HG02884 (cell line): ENCODE measurements around the gene GUCY1A1.

Experiments
- ATAC-seq: cut with Tn5 transposase; IDR thresholded peaks from one replicate; pipeline ENCODE4 v1.9.1; 2021; ENCODE audit warnings: mild to moderate bottlenecking, moderate library complexity; ENCODE audit not compliant: unreplicated experiment

GUCY1A1 gene

DNA sequence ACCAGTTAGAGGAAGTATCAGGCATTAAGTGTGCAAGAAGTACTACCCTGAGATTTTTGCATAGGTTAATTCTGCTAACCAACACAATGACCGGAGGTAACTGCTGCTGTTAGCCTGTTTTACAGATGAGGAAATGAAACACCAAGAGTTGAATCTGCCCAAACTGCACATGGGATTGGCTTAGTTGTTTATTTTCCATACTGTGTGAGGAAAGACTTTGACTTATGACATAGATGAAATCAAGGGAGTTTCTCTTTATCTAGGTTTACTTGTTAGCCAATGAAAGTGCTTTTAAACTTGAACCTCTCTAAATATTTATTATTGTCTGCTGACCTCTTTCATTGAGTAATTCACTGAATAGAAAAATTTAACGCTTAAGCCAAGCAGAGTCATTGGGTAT, 102.4 kb downstream of the GUCY1A1 start:
- peak; percentile 74 for ATAC-seq

DNA sequence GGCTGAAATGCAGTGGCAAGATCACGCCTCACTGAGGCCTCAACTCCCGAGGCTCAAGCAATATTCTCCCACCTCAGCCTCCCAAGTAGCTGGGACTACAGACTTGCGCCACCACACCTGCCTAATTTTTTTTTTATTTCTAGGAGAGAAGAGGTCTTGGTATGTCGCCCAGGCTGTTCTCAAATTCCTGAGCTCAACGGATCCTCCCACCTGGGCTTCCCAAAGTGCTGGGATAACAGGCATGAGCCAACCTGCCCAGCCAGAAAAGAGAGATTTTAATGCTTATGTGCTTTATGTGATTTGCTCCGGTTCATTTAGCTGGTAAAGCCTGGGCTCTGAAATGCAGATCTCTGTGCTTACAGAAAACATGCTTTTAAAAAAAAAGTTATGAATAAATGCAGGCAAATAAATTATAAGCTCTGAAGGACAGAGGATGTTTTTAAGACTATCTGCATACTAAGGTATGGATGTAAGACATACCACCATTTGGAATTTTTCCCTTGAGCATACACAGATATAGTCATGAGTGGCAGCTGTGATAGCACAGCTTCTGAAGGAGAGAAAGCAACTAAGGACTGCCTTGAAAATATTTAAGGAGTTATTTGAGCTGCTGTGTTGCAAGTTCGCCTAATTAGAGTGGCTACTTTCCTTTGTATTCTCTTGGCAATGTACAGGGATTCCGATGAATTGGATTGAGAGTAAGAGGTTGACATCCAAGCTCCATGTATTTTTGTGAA, 106.0 kb downstream of the GUCY1A1 start:
- no peak for ATAC-seq

DNA sequence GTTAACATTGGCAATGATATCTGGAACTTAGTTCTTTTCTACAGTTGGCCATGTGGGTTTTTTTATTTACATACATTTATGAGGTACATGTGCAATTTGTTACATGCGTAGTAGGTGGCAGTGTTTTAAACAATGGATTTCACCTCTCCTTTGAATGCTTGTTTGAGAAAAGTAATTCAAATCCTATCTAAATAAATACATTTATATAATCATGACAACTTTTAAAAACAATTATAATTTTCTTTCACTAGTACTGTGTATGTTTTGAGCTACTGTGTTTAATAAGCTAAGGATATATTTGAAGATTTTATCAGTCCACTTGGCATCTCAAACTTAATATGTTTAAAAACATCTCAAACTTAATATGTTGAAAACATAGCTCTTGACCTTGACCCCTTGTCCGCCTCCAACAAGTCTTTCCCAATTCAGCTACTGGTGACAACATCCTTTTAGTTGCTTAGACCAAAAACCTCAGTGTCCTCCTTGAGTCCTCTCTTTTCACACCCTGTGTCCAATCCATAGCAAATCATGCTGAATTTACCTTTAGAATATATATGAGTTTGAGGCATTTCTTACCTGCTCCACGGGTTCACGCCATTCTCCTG, 106.7 kb downstream of the GUCY1A1 start:
- ATAC-seq, result no peak

DNA sequence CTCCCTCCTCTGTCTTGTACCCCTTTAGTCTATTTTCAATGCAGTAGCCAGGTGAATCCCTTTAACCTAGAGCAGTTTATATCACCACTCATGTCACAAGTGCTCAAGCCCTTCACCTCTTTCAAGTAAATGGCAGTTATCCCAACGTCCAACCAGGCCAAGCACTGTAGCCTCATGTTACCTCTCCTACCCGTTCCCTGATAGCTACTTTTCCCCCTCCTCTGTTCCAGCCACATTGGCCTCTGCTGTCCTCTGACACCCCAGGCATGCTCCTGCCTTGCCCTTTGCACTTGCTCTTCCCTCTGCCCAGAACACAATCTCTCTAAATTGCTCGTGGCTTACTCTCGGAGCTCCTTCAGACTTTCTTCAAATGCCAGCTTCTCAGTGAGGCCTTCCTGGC, 107.4 kb downstream of the GUCY1A1 start:
- ATAC-seq, result no peak

DNA sequence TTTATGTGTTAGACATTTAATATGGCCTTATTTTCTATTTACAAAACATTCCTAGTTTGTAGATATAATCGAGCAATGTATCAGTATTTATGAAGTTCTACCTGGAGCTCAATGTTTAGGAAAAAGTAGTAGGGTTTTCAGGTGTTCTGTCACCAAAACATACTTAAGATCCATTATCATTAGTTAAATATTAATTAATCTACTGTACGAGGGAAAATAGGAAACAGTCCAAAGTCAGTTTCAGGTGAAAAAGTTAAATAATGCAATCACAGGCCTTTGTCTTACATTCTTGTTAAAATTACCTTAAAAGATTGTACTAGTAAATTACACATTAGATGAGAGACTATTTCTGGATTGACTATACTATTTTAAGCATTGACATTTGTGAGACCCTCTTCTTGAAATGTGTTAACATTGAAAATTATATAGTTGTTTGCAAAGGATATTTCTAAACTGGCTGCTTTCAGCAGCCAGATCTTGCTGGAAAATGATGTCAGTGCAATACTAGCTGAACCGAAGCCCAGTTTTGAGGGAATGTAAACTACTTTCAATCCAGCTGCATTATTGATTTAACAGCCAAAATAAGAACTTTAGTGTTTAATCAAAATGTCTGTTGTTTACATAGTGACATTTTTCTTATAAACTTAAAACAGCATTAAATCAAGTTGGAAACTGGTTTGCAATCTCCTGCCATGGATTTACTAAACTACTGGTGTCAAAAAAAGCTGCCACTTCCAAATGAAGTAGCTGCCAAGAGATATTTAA, 111.5 kb downstream of the GUCY1A1 start:
- no peak for ATAC-seq

DNA sequence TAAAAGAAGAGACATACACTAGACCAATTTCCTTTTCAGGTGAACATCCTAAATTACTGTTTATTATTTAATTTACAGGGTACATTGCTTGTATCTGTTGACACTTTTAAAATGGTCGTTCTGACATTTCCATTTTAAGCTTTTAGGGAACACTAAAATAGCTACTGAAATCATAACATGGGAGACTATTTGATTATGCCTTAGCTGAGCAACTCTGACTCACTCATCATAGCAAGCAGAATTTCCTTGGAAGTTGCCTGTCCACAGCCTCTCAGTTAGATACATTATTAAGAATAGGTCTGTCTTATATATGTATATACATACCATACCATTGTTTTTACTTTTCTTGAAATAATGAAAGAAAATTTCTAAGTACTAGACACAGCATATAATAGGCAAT, 114.1 kb downstream of the GUCY1A1 start:
- ATAC-seq, result no peak

DNA sequence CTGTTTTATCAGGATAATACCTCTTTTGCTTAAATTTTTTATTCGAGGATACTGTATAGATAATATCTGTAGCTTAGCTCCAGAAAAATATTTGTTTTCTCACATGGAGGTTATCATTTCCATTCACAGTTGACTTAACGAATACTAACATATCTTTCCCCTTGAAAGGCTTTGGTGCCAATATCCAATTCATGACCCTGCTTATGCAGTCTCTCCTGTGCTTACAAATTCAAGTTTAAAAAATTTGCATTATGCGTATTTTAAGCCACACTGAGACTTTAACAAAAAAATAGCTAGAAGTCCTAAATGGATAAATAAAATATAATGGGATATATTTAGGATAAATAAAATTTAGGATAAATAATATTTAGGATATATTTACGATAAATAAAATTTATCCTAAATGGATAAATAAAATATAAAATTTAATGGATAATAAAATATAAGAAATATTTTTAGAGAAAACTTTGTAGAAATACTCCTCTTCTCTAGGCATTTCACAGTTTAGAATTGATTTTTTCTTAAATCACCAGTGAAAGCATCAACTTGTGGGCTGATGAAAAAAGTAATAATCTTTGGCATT, 114.7 kb downstream of the GUCY1A1 start:
- ATAC-seq, result no peak
